H1 (cell line): Measurements from ENCODE around the gene PLAC1. TPM values are rescaled to one million over a fixed set of nuclear protein-coding genes. Genes with fewer than 3 reads are reported as not detected.

Experiments used
- CTCF ChIA-PET: fragments of 300-600 bp; sonication (Branson Sonifier 250); formaldehyde crosslinking; loops from one replicate; lab custom pipeline; 2021; ENCODE audit not compliant: partially characterized antibody; lab: Charles Lee
- POLR2A ChIA-PET: fragments of 300-600 bp; sonication (Branson Sonifier 250); formaldehyde crosslinking; loops from one replicate; lab custom pipeline; 2021; ENCODE audit warnings: inconsistent platforms; ENCODE audit not compliant: partially characterized antibody; lab: Charles Lee
- DNase-seq, 2 experiments: peaks; one replicate each; pipeline versions ENCODE4 v3.0.0 to v3.0.0-alpha.2; 2010 to 2022; ENCODE audit warnings: low spot score in 2 of 2, low read depth in 1 of 2, mixed read lengths in 1 of 2
- FAIRE-seq: peaks from 2 replicates; lab custom pipeline; 2011; peaks lifted over from hg19 to GRCh38; lab: Jason Lieb, UNC
- H2AFZ ChIP-seq: 2 replicates; pipeline ENCODE4 v1.8.1; 2012; ENCODE audit warnings: low read length, inconsistent platforms
- H2AK5ac ChIP-seq: 2 replicates; pipeline ENCODE4 v1.6.1; 2013; ENCODE audit warnings: low read depth, low read length
- H2BK120ac ChIP-seq: replicated peaks from 2 replicates; pipeline ENCODE3; 2013; ENCODE audit warnings: low read depth, low read length, inconsistent platforms
- H2BK12ac ChIP-seq: 2 replicates; pipeline ENCODE4 v1.6.1; 2013; ENCODE audit warnings: low read depth, low read length
- H2BK15ac ChIP-seq: 2 replicates; pipeline ENCODE4 v1.6.1; 2013; ENCODE audit warnings: low read length
- H2BK20ac ChIP-seq: 2 replicates; pipeline ENCODE4 v1.6.1; 2013; ENCODE audit warnings: low read length
- H2BK5ac ChIP-seq: 2 replicates; pipeline ENCODE4 v1.6.1; 2013; ENCODE audit warnings: low read depth, low read length
- H3K14ac ChIP-seq: 2 replicates; pipeline ENCODE4 v1.6.1; 2013; ENCODE audit warnings: inconsistent platforms; ENCODE audit not compliant: insufficient read length
- H3K18ac ChIP-seq: 2 replicates; pipeline ENCODE4 v1.6.1; 2013; ENCODE audit warnings: low read length; ENCODE audit errors: extremely low read depth
- H3K23ac ChIP-seq: 2 replicates; pipeline ENCODE4 v1.6.1; 2013; ENCODE audit warnings: inconsistent platforms; ENCODE audit not compliant: insufficient read length
- H3K23me2 ChIP-seq: 2 replicates; pipeline ENCODE4 v1.6.1; 2013; ENCODE audit warnings: low read depth, low read length
- H3K27ac ChIP-seq: 2 replicates; pipeline ENCODE4 v1.6.1; 2011; ENCODE audit warnings: low read depth, low read length, inconsistent platforms
- H3K27me3 ChIP-seq, 4 experiments: replicated peaks in 1 of 4; 1 replicate in 1 of 4; 2 replicates in 3 of 4; pipeline versions ENCODE4 v1.6.1 to v1.8.1; 2011 to 2013; ENCODE audit warnings: low read length in 3 of 4, mild to moderate bottlenecking in 3 of 4, inconsistent platforms in 2 of 4, mixed read lengths in 2 of 4, moderate library complexity in 1 of 4; ENCODE audit not compliant: control insufficient read depth in 3 of 4, insufficient read depth in 3 of 4; ENCODE audit errors: extremely low read depth in 1 of 4
- H3K36me3 ChIP-seq, 4 experiments: 2 replicates each; pipeline versions ENCODE4 v1.6.1 to v1.8.1; 2011 to 2013; ENCODE audit warnings: mild to moderate bottlenecking in 4 of 4, low read length in 3 of 4, moderate library complexity in 2 of 4, control low read depth in 1 of 4, inconsistent platforms in 1 of 4; ENCODE audit not compliant: insufficient read depth in 4 of 4, control insufficient read depth in 2 of 4
- H3K4ac ChIP-seq: replicated peaks from 2 replicates; pipeline ENCODE3; 2013; ENCODE audit warnings: low read length, low read depth, mixed read lengths, inconsistent platforms; ENCODE audit not compliant: insufficient read length
- H3K4me1 ChIP-seq, 4 experiments: replicated peaks in 1 of 4; 1 replicate in 1 of 4; 2 replicates in 3 of 4; pipeline versions ENCODE4 v1.6.1 to v1.8.1; 2011 to 2013; ENCODE audit warnings: low read length in 3 of 4, inconsistent platforms in 2 of 4, mixed read lengths in 1 of 4; ENCODE audit not compliant: insufficient read depth in 4 of 4, control insufficient read depth in 3 of 4
- H3K4me2 ChIP-seq, 2 experiments: 2 replicates each; pipeline versions ENCODE4 v1.6.1 to v1.8.1; 2011 to 2013; ENCODE audit warnings: low read depth in 2 of 2, low read length in 2 of 2, control low read depth in 1 of 2, inconsistent platforms in 1 of 2, mild to moderate bottlenecking in 1 of 2; ENCODE audit not compliant: insufficient read depth in 1 of 2
- H3K4me3 ChIP-seq, 4 experiments: fragments of 200-600, 300-600 bp in 1 of 4; sonication (generic), shearing (Covaris generic), sonication (Bioruptor Twin) in 1 of 4; 2 replicates each; pipeline versions ENCODE4 v1.5.1 to v1.8.1; 2011 to 2016; ENCODE audit warnings: low read length in 4 of 4, low read depth in 3 of 4, control low read depth in 2 of 4, inconsistent platforms in 2 of 4, mild to moderate bottlenecking in 2 of 4, mixed read lengths in 1 of 4, moderate library complexity in 1 of 4; ENCODE audit not compliant: insufficient read depth in 2 of 4; ENCODE audit errors: extremely low read depth in 1 of 4
- H3K56ac ChIP-seq: replicated peaks from 2 replicates; pipeline ENCODE3; 2013; ENCODE audit warnings: low read depth, mild to moderate bottlenecking, mixed read lengths, low read length, inconsistent platforms; ENCODE audit not compliant: insufficient read length
- H3K79me1 ChIP-seq: 2 replicates; pipeline ENCODE4 v1.6.1; 2013; ENCODE audit warnings: low read depth, low read length, control low read depth
- H3K79me2 ChIP-seq, 2 experiments: 2 replicates each; pipeline versions ENCODE4 v1.6.1 to v1.8.1; 2012 to 2013; ENCODE audit warnings: low read length in 2 of 2, mild to moderate bottlenecking in 2 of 2, inconsistent platforms in 1 of 2; ENCODE audit not compliant: insufficient read depth in 2 of 2, control insufficient read depth in 1 of 2
- H3K9ac ChIP-seq, 4 experiments: replicated peaks in 1 of 4; 1 replicate in 1 of 4; 2 replicates in 3 of 4; pipeline versions ENCODE4 v1.6.1 to v1.8.1; 2011 to 2013; ENCODE audit warnings: low read depth in 3 of 4, low read length in 3 of 4, control low read depth in 2 of 4, mild to moderate bottlenecking in 2 of 4, moderate library complexity in 2 of 4, inconsistent platforms in 1 of 4; ENCODE audit errors: extremely low read depth in 1 of 4
- H3K9me3 ChIP-seq, 2 experiments: 2 replicates each; pipeline versions ENCODE4 v1.6.1 to v1.8.1; 2012 to 2013; ENCODE audit warnings: mild to moderate bottlenecking in 2 of 2, moderate library complexity in 2 of 2, control low read depth in 1 of 2, inconsistent platforms in 1 of 2, low read depth in 1 of 2, low read length in 1 of 2, mixed read lengths in 1 of 2; ENCODE audit not compliant: insufficient read depth in 2 of 2
- H4K20me1 ChIP-seq, 2 experiments: replicated peaks in 1 of 2; 2 replicates each; pipeline versions ENCODE3 to v1.8.1; 2011 to 2013; ENCODE audit warnings: inconsistent platforms in 2 of 2, low read length in 2 of 2, mild to moderate bottlenecking in 1 of 2; ENCODE audit not compliant: insufficient read depth in 2 of 2, control insufficient read depth in 1 of 2
- H4K5ac ChIP-seq: 2 replicates; pipeline ENCODE4 v1.6.1; 2013; ENCODE audit warnings: low read length, low read depth, mixed read lengths, inconsistent platforms; ENCODE audit not compliant: insufficient read length
- H4K8ac ChIP-seq: 2 replicates; pipeline ENCODE4 v1.8.0; 2013; ENCODE audit warnings: mild to moderate bottlenecking, moderate library complexity, low read length, inconsistent platforms; ENCODE audit not compliant: insufficient read depth; ENCODE audit errors: extremely low read depth
- H4K91ac ChIP-seq: replicated peaks from 2 replicates; pipeline ENCODE3; 2013; ENCODE audit warnings: low read length, mixed read lengths, inconsistent platforms; ENCODE audit not compliant: insufficient read length
- BCL11A ChIP-seq, 2 experiments: IDR thresholded peaks; one replicate each; pipeline ENCODE4 v1.6.1; 2011; ENCODE audit warnings: low read depth in 2 of 2, low read length in 2 of 2, mild to moderate bottlenecking in 2 of 2
- CREB1 ChIP-seq: IDR thresholded peaks from 2 replicates; pipeline ENCODE4 v1.6.1; 2012; ENCODE audit warnings: inconsistent platforms
- CTBP2 ChIP-seq: IDR thresholded peaks from 2 replicates; pipeline ENCODE4 v1.7.0; 2011; ENCODE audit warnings: borderline replicate concordance, mild to moderate bottlenecking, moderate library complexity, mixed read lengths, low read length; ENCODE audit not compliant: insufficient read depth, insufficient read length
- FOSL1 ChIP-seq: IDR thresholded peaks from 2 replicates; pipeline ENCODE4 v1.6.1; 2011; ENCODE audit warnings: mild to moderate bottlenecking, low read depth, low read length, moderate library complexity; ENCODE audit not compliant: insufficient read depth
- KDM1A ChIP-seq: fragments of 200-600, 300-600 bp; sonication (generic); IDR thresholded peaks from 2 replicates; pipeline ENCODE4 v1.7.1; 2016; ENCODE audit warnings: mild to moderate bottlenecking, low read length, borderline replicate concordance
- POLR2AphosphoS5 ChIP-seq: IDR thresholded peaks from 2 replicates; pipeline ENCODE4 v1.6.1; 2011; ENCODE audit warnings: low read depth, low read length
- SAP30 ChIP-seq: fragments of 300-600 bp; sonication (generic); IDR thresholded peaks from 2 replicates; pipeline ENCODE4 v1.7.1; 2012; ENCODE audit warnings: low read length, moderate library complexity, mild to moderate bottlenecking, inconsistent platforms; ENCODE audit not compliant: insufficient read depth, insufficient replicate concordance
- TAF1 ChIP-seq: IDR thresholded peaks from 2 replicates; pipeline ENCODE4 v1.6.1; 2011; ENCODE audit warnings: mild to moderate bottlenecking, low read depth, low read length
- WGBS, 2 experiments: shearing (Covaris generic) in 1 of 2; methylation state at CpG; one replicate each; pipeline versions ENCODE4 v1.1.6 to v1.1.7; 2013 to 2015; ENCODE audit warnings: low lambda C conversion rate in 2 of 2, mixed read lengths in 2 of 2, inconsistent platforms in 1 of 2, low coverage in 1 of 2, missing lambda C conversion rate in 1 of 2; ENCODE audit not compliant: insufficient replicate concordance in 2 of 2, insufficient coverage in 1 of 2, insufficient read length in 1 of 2; ENCODE audit errors: extremely low coverage in 1 of 2, missing lambda C conversion rate in 1 of 2; 5-methylcytosine and 5-hydroxymethylcytosine counted together
- polyA plus RNA-seq, 7 experiments: library from polyadenylated mRNA; depleted of rRNA in 3 of 7; stranded (reverse) in 5 of 7; unstranded in 2 of 7; fragments of >200 nt in 5 of 7; fragments of 200-250 nt in 2 of 7; gene quantifications; 1 replicate in 5 of 7; 2 replicates in 1 of 7; 4 replicates in 1 of 7; pipeline versions ENCODE4 v1.2.1 to v1.2.3, GENCODE V29; 2011 to 2013; ENCODE audit warnings: missing spikeins in 2 of 7, mixed read lengths in 2 of 7
- total RNA-seq: library from RNA; stranded (reverse); fragmentation: NEBNext Ultra II Directional; extraction: Animal tissue kit (Norgen Biotek cat#: 25700); gene quantifications from 2 replicates; pipeline ENCODE4 v1.2.1, GENCODE V29; 2021

PLAC1 gene
- total and polyA plus RNA-seq, 2 of the 8 experiments (the other 6 are each of a cell fraction or from before 2014, with no cell fraction given), result 1.8 TPM; not detected in 1

DNA sequence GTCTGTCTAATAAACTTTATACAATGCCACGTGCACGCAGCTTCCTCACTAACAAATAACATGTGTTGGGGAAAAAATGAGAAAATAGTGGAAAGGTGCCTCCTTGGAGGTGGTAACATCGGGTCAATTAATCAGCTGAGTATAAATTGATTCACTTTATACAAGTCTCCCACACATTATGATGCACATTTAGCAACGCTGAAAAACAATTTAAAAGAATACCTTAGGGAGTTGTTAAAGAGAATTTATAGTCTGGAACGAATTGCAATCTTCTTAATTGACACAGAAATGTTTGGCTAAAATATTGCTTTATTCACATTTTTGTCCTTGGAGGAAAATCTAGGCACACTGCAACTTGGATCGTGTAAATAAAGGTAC lies 114.1 kb downstream of the PLAC1 start:
- POLR2A ChIA-PET, result interaction anchor here (0.7 to 1.2 kb wide), 2 partner anchors 10 to 60 kb away, joined by 3 to 4 read pairs; no protein-coding TSS in a partner anchor
- H4K5ac ChIP-seq, result no peak overlapping the region
- no peak overlapping the region for H2AFZ ChIP-seq
- TF ChIP-seq CREB1 (no peak), BCL11A (IDR thresholded peaks at IDR 0.05; ENCODE audit: low read depth in 2 of 2, low read length in 2 of 2) (no peak), KDM1A (no peak), FOSL1 (no peak), POLR2AphosphoS5 (no peak), SAP30 (no peak), CTBP2 (no peak), TAF1 (no peak)

More for the DNA sequence above, 114.1 kb downstream of the PLAC1 start:
- Histone ChIP-seq H3K27me3 (peaks cover 11 to 32% (median 24%) of the 10 kb centered on the region in 4 experiments; a peak in 6 of 7 replicates), H2BK20ac (no peak overlapping the region), H3K9ac (peak overlapping the region in 1 of 4 experiments; percentile 34; a peak in 2 of 7 replicates), H3K4me2 (peak overlapping the region; percentile 71 to 87), H4K8ac (no peak overlapping the region; the same call in 1 of the 2 replicates), H3K79me2 (no peaks in the 10 kb centered on the region), H2BK15ac (no peak overlapping the region), H4K91ac (no peak overlapping the region), H2BK12ac (no peak overlapping the region), H3K36me3 (no peaks in the 10 kb centered on the region), H3K23ac (no peak overlapping the region), H3K56ac (no peak overlapping the region), H3K23me2 (peaks cover 5% of the 10 kb centered on the region; the same call in 1 of the 2 replicates), H3K79me1 (no peaks in the 10 kb centered on the region), H3K4me3 (peak overlapping the region; percentile 26 to 70 (median 47); a peak in 6 of 8 replicates), H3K14ac (no peak overlapping the region), H2BK5ac (no peak overlapping the region), H2BK120ac (peak overlapping the region; percentile 72), H3K4me1 (peaks cover 2 to 19% (median 9%) of the 10 kb centered on the region in 4 experiments; a peak in 5 of 7 replicates), H3K27ac (no peak overlapping the region), H4K20me1 (no peaks in the 10 kb centered on the region), H3K4ac (no peak overlapping the region), H3K9me3 (no peaks in the 10 kb centered on the region), H2AK5ac (no peak overlapping the region), H3K18ac (no peak overlapping the region; the same call in 1 of the 2 replicates)
- CTCF ChIA-PET, result interaction anchor here (0.9 to 2.3 kb wide), 3 partner anchors 23 to 222 kb away, joined by 3 to 10 read pairs (median 4); no protein-coding TSS in a partner anchor
- DNase-seq (no peak), FAIRE-seq (no peak)
- WGBS, 2 experiments, result 25% methylated on average over 6 of the region's 6 CpGs; no CpG with 5 or more reads in 1 of the 2 experiments
